Measurements from ENCODE around the gene CEP250. TPM values are rescaled to one million over a fixed set of nuclear protein-coding genes. Genes with fewer than 3 reads are reported as not detected.

CEP250 gene
- total RNA-seq, 1 experiment from 2014 or later: 56.6 TPM

DNA sequence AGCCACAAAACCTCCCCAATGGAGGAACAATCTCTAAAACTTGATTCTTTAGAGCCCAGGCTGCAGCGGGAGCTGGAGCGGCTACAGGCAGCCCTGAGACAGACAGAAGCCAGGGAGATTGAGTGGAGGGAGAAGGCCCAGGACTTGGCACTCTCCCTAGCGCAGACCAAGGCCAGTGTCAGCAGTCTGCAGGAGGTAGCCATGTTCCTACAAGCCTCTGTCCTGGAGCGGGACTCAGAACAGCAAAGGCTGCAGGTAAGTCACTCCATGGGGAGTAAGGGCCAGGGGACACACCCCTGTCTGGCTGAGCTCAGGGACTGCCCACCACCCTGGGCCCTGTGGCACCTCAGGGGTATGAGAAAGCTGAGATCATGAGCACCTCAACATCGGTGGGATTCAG lies 49.4 kb downstream of the CEP250 start:
- POLR2A ChIA-PET (ENCODE audit: low non-redundant PET): no interaction called here
- CTCF ChIA-PET: no interaction called here
- Histone ChIP-seq H3K27ac (ENCODE audit: low read depth, low read length, poor library complexity, severe bottlenecking) (no peak overlapping the region), H3K9me3 (ENCODE audit: low read depth, low read length, poor library complexity, severe bottlenecking) (no peaks in the 10 kb centered on the region), H3K36me3 (ENCODE audit: insufficient read depth, low read length, poor library complexity, severe bottlenecking) (peaks cover 48% of the 10 kb centered on the region), H3K27me3 (replicated peaks; ENCODE audit: insufficient read depth, low read depth, low read length, poor library complexity) (no peaks in the 10 kb centered on the region), H3K4me1 (ENCODE audit: insufficient read depth, low read length, poor library complexity, severe bottlenecking) (no peaks in the 10 kb centered on the region), H3K4me3 (ENCODE audit: low read depth, low read length, poor library complexity, severe bottlenecking) (no peak overlapping the region)
- TF ChIP-seq EZH2 (IDR thresholded peaks at IDR 0.05; ENCODE audit: borderline replicate concordance, low read depth, low read length, poor library complexity, severe bottlenecking): no peak
- TF ChIP-seq, protein P1, sequence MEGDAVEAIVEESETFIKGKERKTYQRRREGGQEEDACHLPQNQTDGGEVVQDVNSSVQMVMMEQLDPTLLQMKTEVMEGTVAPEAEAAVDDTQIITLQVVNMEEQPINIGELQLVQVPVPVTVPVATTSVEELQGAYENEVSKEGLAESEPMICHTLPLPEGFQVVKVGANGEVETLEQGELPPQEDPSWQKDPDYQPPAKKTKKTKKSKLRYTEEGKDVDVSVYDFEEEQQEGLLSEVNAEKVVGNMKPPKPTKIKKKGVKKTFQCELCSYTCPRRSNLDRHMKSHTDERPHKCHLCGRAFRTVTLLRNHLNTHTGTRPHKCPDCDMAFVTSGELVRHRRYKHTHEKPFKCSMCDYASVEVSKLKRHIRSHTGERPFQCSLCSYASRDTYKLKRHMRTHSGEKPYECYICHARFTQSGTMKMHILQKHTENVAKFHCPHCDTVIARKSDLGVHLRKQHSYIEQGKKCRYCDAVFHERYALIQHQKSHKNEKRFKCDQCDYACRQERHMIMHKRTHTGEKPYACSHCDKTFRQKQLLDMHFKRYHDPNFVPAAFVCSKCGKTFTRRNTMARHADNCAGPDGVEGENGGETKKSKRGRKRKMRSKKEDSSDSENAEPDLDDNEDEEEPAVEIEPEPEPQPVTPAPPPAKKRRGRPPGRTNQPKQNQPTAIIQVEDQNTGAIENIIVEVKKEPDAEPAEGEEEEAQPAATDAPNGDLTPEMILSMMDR (conservative IDR thresholded peaks at IDR 0.05; ENCODE audit: low read depth, low read length): no peak
- BruUV-seq (replicated peaks): no TSS peak
- no peak for DNase-seq (ENCODE audit: low spot score)
- intact Hi-C loops (cut with micrococcal nuclease; ENCODE audit: unreplicated experiment): no loop called here

DNA sequence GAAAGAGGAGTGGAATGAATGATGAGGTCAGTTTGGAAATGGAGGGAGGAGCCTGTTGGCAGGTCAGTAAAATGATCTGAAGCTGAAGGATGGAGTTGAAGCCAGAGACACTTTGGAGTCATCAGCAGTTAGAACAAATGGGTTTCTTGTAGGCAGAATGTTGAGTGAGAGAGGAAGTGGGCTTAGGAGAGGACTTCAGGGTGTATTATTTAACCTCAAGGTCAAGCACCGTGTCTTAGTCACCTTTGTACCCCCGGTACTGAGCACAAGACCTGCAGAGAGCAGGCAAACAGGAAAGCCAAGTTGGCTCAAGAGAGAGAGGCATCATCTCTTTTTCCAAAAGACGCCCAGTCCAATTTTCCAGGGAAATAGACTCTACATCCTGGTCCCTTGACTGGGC lies 50.8 kb downstream of the CEP250 start:
- no peak overlapping the region for H3K4me3 ChIP-seq (ENCODE audit: low read depth, low read length, poor library complexity, severe bottlenecking)
- POLR2A ChIA-PET (ENCODE audit: low non-redundant PET): no interaction called here
- H3K27ac ChIP-seq (ENCODE audit: low read depth, low read length, poor library complexity, severe bottlenecking): no peak overlapping the region
- CTCF ChIA-PET: no interaction called here
- peaks cover 47% of the 10 kb centered on the region for H3K36me3 ChIP-seq (ENCODE audit: insufficient read depth, low read length, poor library complexity, severe bottlenecking)
- no peak for DNase-seq (ENCODE audit: low spot score)
- intact Hi-C loops (cut with micrococcal nuclease; ENCODE audit: unreplicated experiment): no loop called here
- no peak for TF ChIP-seq EZH2 (IDR thresholded peaks at IDR 0.05; ENCODE audit: borderline replicate concordance, low read depth, low read length, poor library complexity, severe bottlenecking)
- TF ChIP-seq, protein P1 (conservative IDR thresholded peaks at IDR 0.05; ENCODE audit: low read depth, low read length): no peak
- no peaks in the 10 kb centered on the region for H3K9me3 ChIP-seq (ENCODE audit: low read depth, low read length, poor library complexity, severe bottlenecking)
- BruUV-seq (replicated peaks): no TSS peak
- no peaks in the 10 kb centered on the region for H3K27me3 ChIP-seq (replicated peaks; ENCODE audit: insufficient read depth, low read depth, low read length, poor library complexity)
- no peaks in the 10 kb centered on the region for H3K4me1 ChIP-seq (ENCODE audit: insufficient read depth, low read length, poor library complexity, severe bottlenecking)

DNA sequence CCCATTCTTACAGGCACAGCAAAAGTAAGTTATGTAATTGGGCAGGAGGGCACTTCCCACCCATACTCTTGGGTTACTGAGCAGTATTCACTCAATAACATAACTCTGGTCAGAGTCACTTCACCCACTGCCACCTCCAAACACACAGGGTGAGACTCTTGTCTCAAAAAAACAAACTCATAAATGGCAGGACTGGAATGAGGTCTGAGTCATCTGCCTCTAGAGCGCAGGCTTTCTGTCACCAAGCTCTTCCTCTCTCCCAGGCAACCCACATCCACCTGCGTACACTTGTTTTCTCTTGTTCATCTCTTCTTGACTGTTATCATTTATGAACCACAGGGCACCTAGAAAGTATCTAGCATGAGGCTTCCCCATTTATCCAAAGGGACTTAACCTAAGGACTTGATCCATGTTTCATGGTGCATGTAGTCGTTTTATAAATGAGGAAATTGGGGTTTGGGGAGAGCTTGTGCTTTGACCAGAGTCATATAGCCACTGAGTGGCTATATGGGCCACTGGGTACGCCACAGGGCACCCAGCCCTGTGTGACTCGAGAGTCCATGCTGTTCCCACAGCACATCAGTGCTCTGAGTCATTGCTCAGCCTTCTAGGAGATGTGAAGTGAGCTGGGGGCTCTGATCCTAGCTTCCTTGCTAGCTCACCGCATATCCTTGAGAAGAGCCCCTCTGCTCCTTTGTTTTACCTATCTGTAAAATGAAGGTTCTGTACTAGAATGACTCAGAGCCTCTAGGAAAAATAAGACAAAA lies 51.7 kb downstream of the CEP250 start:
- CTCF ChIA-PET: no interaction called here
- BruUV-seq (replicated peaks): no TSS peak

More for the DNA sequence above, 51.7 kb downstream of the CEP250 start:
- intact Hi-C loops (cut with micrococcal nuclease; ENCODE audit: unreplicated experiment): no loop called here
- TF ChIP-seq, protein P1 (conservative IDR thresholded peaks at IDR 0.05; ENCODE audit: low read depth, low read length): no peak
- no peak for TF ChIP-seq EZH2 (IDR thresholded peaks at IDR 0.05; ENCODE audit: borderline replicate concordance, low read depth, low read length, poor library complexity, severe bottlenecking)
- DNase-seq (ENCODE audit: low spot score): no peak
- no peaks in the 10 kb centered on the region for H3K4me1 ChIP-seq (ENCODE audit: insufficient read depth, low read length, poor library complexity, severe bottlenecking)
- H3K9me3 ChIP-seq (ENCODE audit: low read depth, low read length, poor library complexity, severe bottlenecking): no peaks in the 10 kb centered on the region
- POLR2A ChIA-PET (ENCODE audit: low non-redundant PET): no interaction called here
- H3K4me3 ChIP-seq (ENCODE audit: low read depth, low read length, poor library complexity, severe bottlenecking): no peak overlapping the region
- H3K27ac ChIP-seq (ENCODE audit: low read depth, low read length, poor library complexity, severe bottlenecking): no peak overlapping the region
- no peaks in the 10 kb centered on the region for H3K27me3 ChIP-seq (replicated peaks; ENCODE audit: insufficient read depth, low read depth, low read length, poor library complexity)
- peaks cover 54% of the 10 kb centered on the region for H3K36me3 ChIP-seq (ENCODE audit: insufficient read depth, low read length, poor library complexity, severe bottlenecking)

Measured in A673 (cell line).